GM10266 (cell line): Measurements from ENCODE around the gene OCSTAMP.

Experiments used
- DNase-seq: peaks from one replicate; pipeline ENCODE4 v3.0.0; 2012; ENCODE audit errors: extremely low spot score
- TF ChIP-seq, protein P1 (sequence below): IDR thresholded peaks from 2 replicates; pipeline ENCODE4 v1.5.1; 2012; ENCODE audit warnings: mild to moderate bottlenecking, low read depth; ENCODE audit not compliant: control insufficient read depth, insufficient read depth; ENCODE audit errors: missing control alignments

OCSTAMP gene

DNA sequence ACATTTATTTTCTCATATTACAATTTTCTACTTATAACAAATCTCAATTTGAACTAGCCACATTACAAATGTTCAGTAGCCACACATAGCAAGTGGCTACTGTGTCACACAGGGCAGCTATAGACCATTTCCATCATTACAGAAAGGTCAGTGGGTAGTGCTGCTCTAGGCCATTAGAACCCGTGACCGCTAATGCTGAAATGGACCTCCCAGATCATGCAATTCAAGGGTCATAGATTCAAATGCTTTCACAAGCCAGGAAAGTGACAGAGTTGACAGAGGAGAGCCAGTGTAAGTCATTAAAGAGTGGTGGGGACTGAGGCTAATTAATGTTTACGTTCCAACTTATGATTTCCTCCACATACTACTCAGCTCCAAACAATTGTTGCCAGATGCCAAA is 3.5 kb upstream of the OCSTAMP start:
- TF ChIP-seq, protein P1, sequence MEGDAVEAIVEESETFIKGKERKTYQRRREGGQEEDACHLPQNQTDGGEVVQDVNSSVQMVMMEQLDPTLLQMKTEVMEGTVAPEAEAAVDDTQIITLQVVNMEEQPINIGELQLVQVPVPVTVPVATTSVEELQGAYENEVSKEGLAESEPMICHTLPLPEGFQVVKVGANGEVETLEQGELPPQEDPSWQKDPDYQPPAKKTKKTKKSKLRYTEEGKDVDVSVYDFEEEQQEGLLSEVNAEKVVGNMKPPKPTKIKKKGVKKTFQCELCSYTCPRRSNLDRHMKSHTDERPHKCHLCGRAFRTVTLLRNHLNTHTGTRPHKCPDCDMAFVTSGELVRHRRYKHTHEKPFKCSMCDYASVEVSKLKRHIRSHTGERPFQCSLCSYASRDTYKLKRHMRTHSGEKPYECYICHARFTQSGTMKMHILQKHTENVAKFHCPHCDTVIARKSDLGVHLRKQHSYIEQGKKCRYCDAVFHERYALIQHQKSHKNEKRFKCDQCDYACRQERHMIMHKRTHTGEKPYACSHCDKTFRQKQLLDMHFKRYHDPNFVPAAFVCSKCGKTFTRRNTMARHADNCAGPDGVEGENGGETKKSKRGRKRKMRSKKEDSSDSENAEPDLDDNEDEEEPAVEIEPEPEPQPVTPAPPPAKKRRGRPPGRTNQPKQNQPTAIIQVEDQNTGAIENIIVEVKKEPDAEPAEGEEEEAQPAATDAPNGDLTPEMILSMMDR, result no peak
- DNase-seq, result no peak

DNA sequence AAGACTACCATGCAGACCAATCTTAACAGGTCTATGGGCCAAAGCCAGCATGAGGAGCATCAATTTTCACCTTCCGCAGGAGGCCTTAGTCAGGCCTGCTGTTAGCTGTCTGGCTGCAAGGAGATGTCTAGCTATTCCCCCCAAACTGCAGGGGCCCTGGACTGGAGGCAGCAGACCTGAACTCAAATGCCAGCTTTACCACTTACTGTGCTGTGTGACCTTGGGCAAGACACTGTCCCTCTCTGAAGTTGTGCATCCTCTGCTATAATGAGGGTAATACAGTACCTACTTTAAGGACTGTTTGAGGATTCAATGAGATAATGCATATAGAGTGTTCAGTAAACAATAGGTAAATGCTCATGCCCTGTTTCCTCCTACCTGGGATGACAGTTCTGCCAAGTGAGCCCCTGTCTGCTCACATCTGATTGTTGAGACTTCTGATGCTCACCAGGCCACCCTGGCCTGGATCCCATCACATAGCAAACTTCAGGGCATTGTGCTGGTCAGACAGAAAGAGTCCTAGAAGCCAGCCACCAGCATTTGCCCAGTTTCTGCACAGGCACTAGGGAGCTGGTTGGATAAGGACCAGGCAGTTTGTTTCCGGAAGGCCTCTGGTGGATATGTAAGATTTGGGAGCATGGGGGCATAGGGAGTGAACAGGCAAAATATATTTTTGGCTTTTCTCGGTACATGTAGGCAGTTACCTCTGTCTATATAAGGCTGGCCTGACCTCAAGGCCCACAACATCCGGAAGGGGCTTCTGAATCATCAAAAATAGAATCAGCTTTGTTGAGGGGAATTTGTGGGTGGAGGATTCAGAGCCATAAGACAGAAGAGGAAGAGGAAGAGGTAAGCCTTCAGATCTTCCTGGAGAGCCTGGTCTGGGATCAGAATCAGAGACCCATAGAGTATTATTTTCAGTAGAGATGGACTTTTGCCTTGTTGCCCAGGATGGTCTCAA is 2.3 kb upstream of the OCSTAMP start:
- TF ChIP-seq, protein P1, result no peak
- DNase-seq, result peak; percentile 73

DNA sequence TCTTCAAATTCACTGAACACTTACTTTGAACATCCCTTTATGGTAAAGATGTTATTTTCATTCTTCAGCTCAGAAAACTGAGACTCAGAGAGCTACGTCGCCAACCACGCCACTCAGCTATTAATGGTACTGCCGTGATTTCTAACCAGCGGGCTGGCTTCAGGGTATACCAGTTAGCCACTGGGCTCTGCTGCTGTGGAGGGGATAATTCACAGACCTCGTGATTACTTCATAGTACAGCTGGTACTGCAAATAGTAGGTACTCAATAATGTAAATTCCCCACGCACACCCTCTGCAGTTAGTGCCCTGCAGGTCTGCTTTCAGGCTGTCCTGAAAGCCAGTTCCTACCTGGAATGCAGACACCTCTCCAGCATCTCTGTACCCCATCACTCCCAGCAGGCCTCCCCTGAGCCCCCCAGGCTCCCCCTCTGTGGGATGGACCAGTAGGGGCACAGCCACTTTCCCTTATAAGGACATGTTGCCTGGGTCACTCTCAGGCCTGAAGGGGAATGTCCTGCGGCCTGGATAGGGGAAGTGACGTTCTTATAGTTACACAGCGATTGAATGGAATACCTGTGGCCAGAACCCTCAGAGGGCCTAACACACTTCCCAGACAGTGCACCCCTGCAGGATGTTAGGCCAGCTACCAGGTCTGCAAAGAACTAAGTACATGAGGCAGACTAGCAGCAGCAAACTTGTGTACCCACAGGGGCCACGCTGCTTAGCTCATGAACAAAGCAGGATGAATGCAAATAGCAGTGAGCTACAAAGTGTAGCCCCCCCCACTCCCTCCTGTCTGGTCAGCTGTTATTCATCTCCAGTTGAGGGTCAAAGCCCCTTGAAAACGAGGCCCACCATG is 1.3 kb upstream of the OCSTAMP start:
- DNase-seq, result no peak
- TF ChIP-seq, protein P1, result no peak

DNA sequence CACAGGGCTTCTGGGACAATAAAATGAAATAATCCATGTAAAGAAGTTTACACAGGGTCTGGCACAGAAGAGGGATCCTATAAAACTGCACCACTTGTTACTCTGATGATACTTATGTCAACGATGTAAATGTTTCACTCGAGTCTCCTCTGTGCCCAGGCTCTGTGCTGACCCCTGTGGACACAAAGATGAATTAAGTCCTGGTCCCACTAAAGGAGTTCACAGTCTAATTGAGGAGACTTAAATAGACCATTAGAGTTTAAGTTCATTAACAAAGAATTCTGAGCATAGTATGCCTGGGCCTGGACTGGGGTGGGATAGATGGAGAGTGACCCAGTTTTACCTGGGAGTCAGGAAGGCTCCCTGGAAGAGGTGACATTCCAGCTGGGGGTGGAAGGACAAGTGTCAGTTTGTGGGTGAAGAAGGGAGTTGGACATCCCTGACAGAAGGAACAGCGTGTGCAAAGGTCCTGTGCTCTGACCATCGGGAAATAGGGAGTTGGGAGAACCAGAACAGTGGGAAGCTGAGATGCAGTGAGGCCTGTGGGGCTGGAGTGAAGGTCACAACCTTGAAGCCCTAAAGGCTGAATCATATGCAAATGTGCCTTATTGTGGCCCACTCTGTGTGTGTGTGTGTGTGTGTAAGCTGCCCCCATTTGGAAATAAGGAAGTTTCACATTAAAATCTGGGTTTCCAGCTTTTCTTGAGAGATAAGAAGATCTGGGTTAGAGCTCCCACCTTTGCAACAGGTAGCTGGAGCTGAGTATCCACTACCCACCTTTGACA is 1.1 kb downstream of the OCSTAMP start:
- TF ChIP-seq, protein P1, result peak; percentile 20
- DNase-seq, result no peak

DNA sequence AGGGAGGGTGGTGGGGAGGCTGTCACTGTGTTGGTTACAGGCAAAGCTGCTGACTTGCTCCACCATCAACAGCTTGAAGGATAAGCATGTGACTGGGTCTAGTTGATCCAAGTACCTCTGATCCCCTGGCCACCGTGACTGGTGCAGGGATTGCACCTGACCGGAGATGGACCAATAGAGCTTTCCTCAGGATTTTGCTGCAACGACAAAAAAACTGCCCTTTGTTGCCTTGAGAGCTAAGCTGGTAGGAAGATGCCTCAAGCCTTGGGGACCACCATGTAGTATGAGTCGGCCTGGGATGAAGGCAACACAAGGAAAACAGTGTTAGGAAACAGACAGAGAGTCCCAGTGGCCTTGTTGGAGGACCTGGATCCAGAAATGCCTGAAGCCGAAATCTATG is 1.8 kb downstream of the OCSTAMP start:
- TF ChIP-seq, protein P1, result no peak

DNA sequence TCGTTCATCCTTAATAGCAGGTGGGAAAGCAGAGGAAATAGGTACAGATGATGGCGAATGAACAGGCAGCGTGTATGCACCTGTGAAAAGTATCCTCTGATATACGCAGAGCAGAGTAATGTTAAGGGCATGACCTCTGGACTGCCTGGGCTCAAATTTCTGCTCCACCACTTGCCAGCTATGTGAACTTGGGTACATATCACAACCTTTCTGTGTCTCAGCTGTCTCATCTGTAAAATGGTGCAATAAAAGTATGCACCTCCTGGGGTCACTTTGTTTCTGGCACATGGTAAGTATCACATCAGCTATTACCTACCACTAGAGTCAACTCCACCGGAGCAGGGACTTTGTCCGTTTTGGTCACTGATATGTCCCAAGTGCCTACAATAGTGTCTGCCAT is 2.5 kb downstream of the OCSTAMP start:
- TF ChIP-seq, protein P1, result no peak
- DNase-seq, result no peak

More for the DNA sequence above, 1.8 kb downstream of the OCSTAMP start:
- no peak for DNase-seq
